ENCODE results near the gene THRA. TPM values are rescaled to one million over a fixed set of nuclear protein-coding genes. Genes with fewer than 3 reads are reported as not detected.

Gene THRA
- total and polyA plus RNA-seq, 2 donors (not counting 3 experiments of a cell fraction or from before 2014, with no cell fraction given) = 17.4 to 29.6 TPM

GRCh38 chr17:40056379-40057015 lies 6.3 kb upstream of the THRA start:
- Histone ChIP-seq H3K9ac (replicated peaks; ENCODE audit: extremely low read depth, insufficient read depth, low read length) (no peak overlapping the region), H3K4me2 (ENCODE audit: insufficient read depth, low read length) (no peak overlapping the region), H3K27ac (ENCODE audit: insufficient read depth, low read depth, low read length) (no peak overlapping the region), H3K9me1 (replicated peaks; ENCODE audit: control insufficient read depth, extremely low read depth, insufficient read depth, low read length) (no peaks in the 10 kb centered on the region), H4K20me1 (replicated peaks; ENCODE audit: control insufficient read depth, extremely low read depth, insufficient read depth, low read length) (no peaks in the 10 kb centered on the region), H3K79me2 (ENCODE audit: control insufficient read depth, insufficient read depth, low read length) (peaks cover 2% of the 10 kb centered on the region), H3K9me3 (replicated peaks; ENCODE audit: control insufficient read depth, insufficient read depth, low read length) (no peaks in the 10 kb centered on the region), H3K4me3 (replicated peaks in 1 of 3; ENCODE audit: insufficient read depth in 1 of 3, low read depth in 1 of 3, low read length in 3 of 3) (no peak overlapping the region), H3K27me3 (ENCODE audit: control insufficient read depth in 2 of 2, insufficient read depth in 2 of 2, low read length in 2 of 2) (no peaks in the 10 kb centered on the region), H3K4me1 (ENCODE audit: control insufficient read depth, extremely low read depth, insufficient read depth, low read length) (peaks cover 6% of the 10 kb centered on the region), H3K36me3 (ENCODE audit: control insufficient read depth in 2 of 2, extremely low read depth in 1 of 2, insufficient read depth in 2 of 2, low read length in 2 of 2) (peaks cover 0 to 4% of the 10 kb centered on the region in 2 experiments), H2AFZ (ENCODE audit: low read depth, low read length) (no peak overlapping the region)
- FAIRE-seq = no peak
- intact Hi-C loops (cut with micrococcal nuclease) (no loop called here), dilution Hi-C loops (cut with MboI; ENCODE audit: extremely low pct_ligation_motif_present, low sequenced_read_pairs) (no loop called here)
- TF ChIP-seq MYC (IDR thresholded peaks at IDR 0.05; ENCODE audit: low read depth, low read length) = no peak
- TF ChIP-seq MAX (IDR thresholded peaks at IDR 0.05; ENCODE audit: insufficient read depth, insufficient read length) = no peak
- no peak for TF ChIP-seq FOS (IDR thresholded peaks at IDR 0.05; ENCODE audit: borderline replicate concordance, insufficient read depth, low read length)
- no peak for TF ChIP-seq POLR2A (IDR thresholded peaks at IDR 0.05; ENCODE audit: low read depth, low read length)
- no peak for TF ChIP-seq EZH2 (IDR thresholded peaks at IDR 0.05; ENCODE audit: borderline replicate concordance, low read depth, low read length, severe bottlenecking)
- TF ChIP-seq POLR2AphosphoS5 (IDR thresholded peaks at IDR 0.05; ENCODE audit: insufficient read depth, low read depth, low read length) = no peak
- TF ChIP-seq, protein P1, sequence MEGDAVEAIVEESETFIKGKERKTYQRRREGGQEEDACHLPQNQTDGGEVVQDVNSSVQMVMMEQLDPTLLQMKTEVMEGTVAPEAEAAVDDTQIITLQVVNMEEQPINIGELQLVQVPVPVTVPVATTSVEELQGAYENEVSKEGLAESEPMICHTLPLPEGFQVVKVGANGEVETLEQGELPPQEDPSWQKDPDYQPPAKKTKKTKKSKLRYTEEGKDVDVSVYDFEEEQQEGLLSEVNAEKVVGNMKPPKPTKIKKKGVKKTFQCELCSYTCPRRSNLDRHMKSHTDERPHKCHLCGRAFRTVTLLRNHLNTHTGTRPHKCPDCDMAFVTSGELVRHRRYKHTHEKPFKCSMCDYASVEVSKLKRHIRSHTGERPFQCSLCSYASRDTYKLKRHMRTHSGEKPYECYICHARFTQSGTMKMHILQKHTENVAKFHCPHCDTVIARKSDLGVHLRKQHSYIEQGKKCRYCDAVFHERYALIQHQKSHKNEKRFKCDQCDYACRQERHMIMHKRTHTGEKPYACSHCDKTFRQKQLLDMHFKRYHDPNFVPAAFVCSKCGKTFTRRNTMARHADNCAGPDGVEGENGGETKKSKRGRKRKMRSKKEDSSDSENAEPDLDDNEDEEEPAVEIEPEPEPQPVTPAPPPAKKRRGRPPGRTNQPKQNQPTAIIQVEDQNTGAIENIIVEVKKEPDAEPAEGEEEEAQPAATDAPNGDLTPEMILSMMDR (IDR thresholded peaks at IDR 0.05; ENCODE audit: extremely low read depth in 1 of 2, insufficient read depth in 1 of 2, low read depth in 1 of 2, low read length in 2 of 2) = no peak
- no peak for TF ChIP-seq JUN (IDR thresholded peaks at IDR 0.05; ENCODE audit: borderline replicate concordance, insufficient read depth, insufficient read length, low read depth)
- no peak for TF ChIP-seq GATA2 (IDR thresholded peaks at IDR 0.05; ENCODE audit: insufficient read depth, insufficient read length, low read depth, low read length)
- ChIA-PET POLR2A (no interaction called here), CTCF (interaction anchor here (0.9 to 5.0 kb wide), 3 partner anchors 19 to 56 kb away, joined by 3 to 34 read pairs (median 3); no protein-coding TSS in a partner anchor)
- BruUV-seq (replicated peaks) = no TSS peak
- DNase-seq (ENCODE audit: low read depth, low spot score) = no peak

Measured in endothelial cell of umbilical vein (primary cell).